ENCODE results near the gene CBLN1. TPM values are rescaled to one million over a fixed set of nuclear protein-coding genes. Genes with fewer than 3 reads are reported as not detected.

Gene CBLN1
- polyA plus RNA-seq, 1 donor from 2014 or later = 7.7 TPM

- Histone ChIP-seq H3K9me3 (ENCODE audit: low read length) (no peaks in the 10 kb centered on the region), H3K79me2 (replicated peaks; ENCODE audit: insufficient read depth, low read length) (no peaks in the 10 kb centered on the region), H3K36me3 (ENCODE audit: insufficient read depth, low read length) (no peaks in the 10 kb centered on the region), H4K20me1 (ENCODE audit: insufficient read depth) (no peaks in the 10 kb centered on the region), H2AFZ (ENCODE audit: low read depth, low read length) (no peak overlapping the region), H3K9me2 (ENCODE audit: insufficient read depth, low read length) (no peaks in the 10 kb centered on the region), H3K4me3 (ENCODE audit: low read length) (no peak overlapping the region), H3F3A (ENCODE audit: insufficient read depth, low read length, poor library complexity, severe bottlenecking) (no peaks in the 10 kb centered on the region), H3K27me3 (ENCODE audit: insufficient read depth, low read depth, low read length) (peaks cover 5% of the 10 kb centered on the region), H3K4me2 (ENCODE audit: low read length) (no peak overlapping the region), H3K9ac (ENCODE audit: low read length) (no peak overlapping the region), H3K27ac (ENCODE audit: low read length) (no peak overlapping the region)
- TF ChIP-seq RAD21 (conservative IDR thresholded peaks at IDR 0.05) (no peak), TAF1 (IDR thresholded peaks at IDR 0.05; ENCODE audit: low read depth) (no peak), SMC3 (conservative IDR thresholded peaks at IDR 0.05; ENCODE audit: poor library complexity) (no peak), EZH2 (IDR thresholded peaks at IDR 0.05; ENCODE audit: borderline replicate concordance, insufficient read depth, low read length, poor library complexity, severe bottlenecking) (no peak), POLR2AphosphoS5 (IDR thresholded peaks at IDR 0.05) (no peak)
- TF ChIP-seq, protein P1, sequence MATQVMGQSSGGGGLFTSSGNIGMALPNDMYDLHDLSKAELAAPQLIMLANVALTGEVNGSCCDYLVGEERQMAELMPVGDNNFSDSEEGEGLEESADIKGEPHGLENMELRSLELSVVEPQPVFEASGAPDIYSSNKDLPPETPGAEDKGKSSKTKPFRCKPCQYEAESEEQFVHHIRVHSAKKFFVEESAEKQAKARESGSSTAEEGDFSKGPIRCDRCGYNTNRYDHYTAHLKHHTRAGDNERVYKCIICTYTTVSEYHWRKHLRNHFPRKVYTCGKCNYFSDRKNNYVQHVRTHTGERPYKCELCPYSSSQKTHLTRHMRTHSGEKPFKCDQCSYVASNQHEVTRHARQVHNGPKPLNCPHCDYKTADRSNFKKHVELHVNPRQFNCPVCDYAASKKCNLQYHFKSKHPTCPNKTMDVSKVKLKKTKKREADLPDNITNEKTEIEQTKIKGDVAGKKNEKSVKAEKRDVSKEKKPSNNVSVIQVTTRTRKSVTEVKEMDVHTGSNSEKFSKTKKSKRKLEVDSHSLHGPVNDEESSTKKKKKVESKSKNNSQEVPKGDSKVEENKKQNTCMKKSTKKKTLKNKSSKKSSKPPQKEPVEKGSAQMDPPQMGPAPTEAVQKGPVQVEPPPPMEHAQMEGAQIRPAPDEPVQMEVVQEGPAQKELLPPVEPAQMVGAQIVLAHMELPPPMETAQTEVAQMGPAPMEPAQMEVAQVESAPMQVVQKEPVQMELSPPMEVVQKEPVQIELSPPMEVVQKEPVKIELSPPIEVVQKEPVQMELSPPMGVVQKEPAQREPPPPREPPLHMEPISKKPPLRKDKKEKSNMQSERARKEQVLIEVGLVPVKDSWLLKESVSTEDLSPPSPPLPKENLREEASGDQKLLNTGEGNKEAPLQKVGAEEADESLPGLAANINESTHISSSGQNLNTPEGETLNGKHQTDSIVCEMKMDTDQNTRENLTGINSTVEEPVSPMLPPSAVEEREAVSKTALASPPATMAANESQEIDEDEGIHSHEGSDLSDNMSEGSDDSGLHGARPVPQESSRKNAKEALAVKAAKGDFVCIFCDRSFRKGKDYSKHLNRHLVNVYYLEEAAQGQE (IDR thresholded peaks at IDR 0.05; ENCODE audit: borderline replicate concordance) = no peak
Observed at GRCh38 chr16:49262501-49262900, 19.1 kb downstream of the CBLN1 start.

DNA sequence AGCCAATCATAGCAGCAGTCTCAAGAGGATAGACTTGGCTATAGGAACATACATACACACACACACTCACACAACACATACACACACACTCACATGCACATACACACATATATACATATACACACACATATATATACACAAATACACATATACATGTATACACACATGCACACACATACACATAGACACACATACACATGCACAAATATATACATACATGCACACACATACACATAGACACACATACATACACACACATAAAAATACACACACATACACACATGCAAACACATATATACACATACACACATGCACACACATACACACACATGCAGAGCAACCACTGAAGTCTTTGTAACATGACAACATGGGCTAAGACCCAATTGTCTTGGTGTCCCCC lies 19.7 kb downstream of the CBLN1 start:
- no peaks in the 10 kb centered on the region for H3K9me2 ChIP-seq (ENCODE audit: insufficient read depth, low read length)
- no peaks in the 10 kb centered on the region for H3K36me3 ChIP-seq (ENCODE audit: insufficient read depth, low read length)
- no peak overlapping the region for H3K4me2 ChIP-seq (ENCODE audit: low read length)
- H3K9ac ChIP-seq (ENCODE audit: low read length) = no peak overlapping the region
- H3K4me3 ChIP-seq (ENCODE audit: low read length) = no peak overlapping the region
- H3K79me2 ChIP-seq (replicated peaks; ENCODE audit: insufficient read depth, low read length) = no peaks in the 10 kb centered on the region
- H4K20me1 ChIP-seq (ENCODE audit: insufficient read depth) = no peaks in the 10 kb centered on the region
- H2AFZ ChIP-seq (ENCODE audit: low read depth, low read length) = no peak overlapping the region
- TF ChIP-seq MXI1 (conservative IDR thresholded peaks at IDR 0.05; ENCODE audit: poor library complexity, severe bottlenecking) (no peak), TAF1 (IDR thresholded peaks at IDR 0.05; ENCODE audit: low read depth) (no peak), RAD21 (conservative IDR thresholded peaks at IDR 0.05) (no peak), SMC3 (conservative IDR thresholded peaks at IDR 0.05; ENCODE audit: poor library complexity) (no peak), EP300 (conservative IDR thresholded peaks at IDR 0.05; ENCODE audit: poor library complexity, severe bottlenecking) (no peak), POLR2AphosphoS5 (IDR thresholded peaks at IDR 0.05) (no peak), EZH2 (IDR thresholded peaks at IDR 0.05; ENCODE audit: borderline replicate concordance, insufficient read depth, low read length, poor library complexity, severe bottlenecking) (no peak)
- TF ChIP-seq, protein P1 (IDR thresholded peaks at IDR 0.05; ENCODE audit: borderline replicate concordance) = no peak
- TF ChIP-seq, protein P2, sequence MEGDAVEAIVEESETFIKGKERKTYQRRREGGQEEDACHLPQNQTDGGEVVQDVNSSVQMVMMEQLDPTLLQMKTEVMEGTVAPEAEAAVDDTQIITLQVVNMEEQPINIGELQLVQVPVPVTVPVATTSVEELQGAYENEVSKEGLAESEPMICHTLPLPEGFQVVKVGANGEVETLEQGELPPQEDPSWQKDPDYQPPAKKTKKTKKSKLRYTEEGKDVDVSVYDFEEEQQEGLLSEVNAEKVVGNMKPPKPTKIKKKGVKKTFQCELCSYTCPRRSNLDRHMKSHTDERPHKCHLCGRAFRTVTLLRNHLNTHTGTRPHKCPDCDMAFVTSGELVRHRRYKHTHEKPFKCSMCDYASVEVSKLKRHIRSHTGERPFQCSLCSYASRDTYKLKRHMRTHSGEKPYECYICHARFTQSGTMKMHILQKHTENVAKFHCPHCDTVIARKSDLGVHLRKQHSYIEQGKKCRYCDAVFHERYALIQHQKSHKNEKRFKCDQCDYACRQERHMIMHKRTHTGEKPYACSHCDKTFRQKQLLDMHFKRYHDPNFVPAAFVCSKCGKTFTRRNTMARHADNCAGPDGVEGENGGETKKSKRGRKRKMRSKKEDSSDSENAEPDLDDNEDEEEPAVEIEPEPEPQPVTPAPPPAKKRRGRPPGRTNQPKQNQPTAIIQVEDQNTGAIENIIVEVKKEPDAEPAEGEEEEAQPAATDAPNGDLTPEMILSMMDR (IDR thresholded peaks at IDR 0.05; ENCODE audit: poor library complexity, severe bottlenecking) = no peak
- H3K9me3 ChIP-seq (ENCODE audit: low read length) = no peaks in the 10 kb centered on the region
- H3K27ac ChIP-seq (ENCODE audit: low read length) = no peak overlapping the region
- H3F3A ChIP-seq (ENCODE audit: insufficient read depth, low read length, poor library complexity, severe bottlenecking) = no peaks in the 10 kb centered on the region
- H3K27me3 ChIP-seq (ENCODE audit: insufficient read depth, low read depth, low read length) = peaks cover 5% of the 10 kb centered on the region

Measured in neural cell (in vitro differentiated cells).